Stimulated activated CD4-positive, alpha-beta T cell treated with anti-CD3 and anti-CD28 coated beads, Interleukin-4, amount 100 ng/mL, for 1 hour (primary cell): ENCODE measurements around the gene TCF21.
"Not testable (repeated sequence)": the region's sequence is repeated elsewhere in the genome, so short reads cannot be mapped to it uniquely, and the experiment has no call there.

Experiments
- DNase-seq: peaks from one replicate; pipeline ENCODE4 v3.0.0-alpha.2; 2020

TCF21 gene

GRCh38 chr6:133890711-133891148 lies 1.8 kb downstream of the TCF21 start:
- no peak for DNase-seq

DNA sequence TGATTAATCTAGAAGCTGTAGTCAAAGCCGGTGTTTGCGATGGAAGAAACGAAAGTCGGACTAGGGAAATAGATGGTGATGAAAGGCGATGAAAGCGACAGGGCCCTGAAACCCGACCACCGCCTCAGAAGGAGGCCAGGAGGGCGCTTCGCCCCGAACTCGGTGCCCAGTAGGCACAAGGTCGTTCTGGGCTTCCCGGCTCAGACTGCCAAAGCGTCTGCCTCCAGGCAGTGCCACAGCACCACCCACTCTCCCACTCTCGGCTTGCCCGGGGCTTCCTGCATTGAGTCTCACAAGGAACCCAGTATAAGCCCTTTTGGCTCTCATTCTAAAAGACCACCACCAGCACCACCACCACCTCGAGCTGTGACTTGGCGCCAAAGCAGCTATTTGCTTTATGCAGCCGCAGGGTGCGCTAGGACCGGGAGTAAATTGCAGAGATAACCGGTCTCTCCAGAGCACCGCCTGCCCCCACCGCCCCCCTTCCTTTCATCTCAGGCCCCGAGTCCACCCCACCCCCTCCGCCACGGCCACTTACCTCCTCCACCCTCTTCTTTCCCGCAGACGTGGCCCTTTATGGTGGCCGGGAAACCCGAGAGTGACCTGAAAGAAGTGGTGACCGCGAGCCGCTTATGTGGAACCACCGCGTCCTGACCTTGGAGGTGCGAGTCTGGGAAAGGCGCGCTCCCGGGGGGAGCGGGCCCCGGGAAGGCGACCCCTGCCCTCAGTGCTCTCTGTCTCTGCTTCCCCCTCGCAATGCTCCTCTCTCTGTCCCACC lies 2.4 kb downstream of the TCF21 start:
- no peak for DNase-seq

DNA sequence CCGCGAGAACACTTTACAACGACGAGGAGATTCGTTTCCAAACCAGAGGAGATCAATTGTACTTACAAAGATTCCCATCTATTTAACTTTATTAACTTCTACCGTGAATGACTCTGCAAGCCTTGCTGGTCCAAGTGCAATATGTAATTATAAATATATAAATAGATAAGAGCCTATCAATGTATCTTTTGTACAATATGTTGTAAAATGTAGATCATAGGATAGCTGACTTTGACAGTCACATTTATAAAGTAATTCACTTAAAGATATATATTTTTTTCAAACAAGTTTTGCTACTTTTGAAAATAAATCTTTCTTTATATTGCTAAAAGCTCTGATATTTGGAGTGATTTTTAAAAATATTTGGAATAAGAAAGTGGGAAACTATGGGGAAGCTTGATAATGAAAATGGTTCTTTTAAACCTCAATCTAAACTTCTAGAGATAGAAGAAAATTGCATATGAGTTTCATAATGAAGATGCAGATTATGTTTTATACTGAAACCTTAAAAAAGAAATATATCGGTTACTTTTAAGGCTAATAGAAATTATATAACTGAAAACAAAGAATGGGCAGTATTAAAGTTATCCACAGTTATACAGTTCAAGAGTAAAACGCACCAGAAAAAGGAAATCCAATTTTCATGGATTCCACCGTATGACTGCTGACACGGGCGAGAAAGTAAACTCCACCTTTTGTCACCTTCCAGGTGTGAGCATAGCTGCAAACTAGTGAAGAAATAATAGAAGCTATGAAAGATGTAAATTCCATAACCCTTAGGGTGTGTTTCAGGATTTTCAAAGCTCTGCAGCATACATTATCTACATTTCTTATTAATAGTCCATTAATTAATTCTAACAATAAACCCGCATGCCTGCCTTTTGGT lies 3.3 kb downstream of the TCF21 start:
- DNase-seq = no peak

- DNase-seq = no peak
Observed at GRCh38 chr6:133892813-133893691, 4.1 kb downstream of the TCF21 start.

DNA sequence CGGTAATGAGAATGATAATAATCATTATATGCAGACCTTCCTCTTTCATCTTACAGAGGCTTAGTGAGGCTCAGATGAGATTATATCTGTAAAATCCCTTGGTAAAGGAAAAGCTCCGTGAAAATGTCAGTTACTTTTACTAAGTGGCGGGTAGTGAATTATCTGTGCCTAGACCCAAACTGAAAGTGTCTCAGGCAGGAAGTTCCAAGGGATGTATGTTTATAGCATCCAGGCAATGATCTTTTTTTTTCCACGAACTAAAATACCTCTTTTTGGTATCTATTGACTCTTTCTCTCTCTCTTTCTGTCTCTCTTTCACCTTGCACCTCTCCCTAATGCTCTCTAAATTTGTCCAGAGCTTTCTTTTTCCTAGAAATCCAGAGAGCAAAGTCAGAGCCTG lies 5.0 kb downstream of the TCF21 start:
- DNase-seq = no peak

DNA sequence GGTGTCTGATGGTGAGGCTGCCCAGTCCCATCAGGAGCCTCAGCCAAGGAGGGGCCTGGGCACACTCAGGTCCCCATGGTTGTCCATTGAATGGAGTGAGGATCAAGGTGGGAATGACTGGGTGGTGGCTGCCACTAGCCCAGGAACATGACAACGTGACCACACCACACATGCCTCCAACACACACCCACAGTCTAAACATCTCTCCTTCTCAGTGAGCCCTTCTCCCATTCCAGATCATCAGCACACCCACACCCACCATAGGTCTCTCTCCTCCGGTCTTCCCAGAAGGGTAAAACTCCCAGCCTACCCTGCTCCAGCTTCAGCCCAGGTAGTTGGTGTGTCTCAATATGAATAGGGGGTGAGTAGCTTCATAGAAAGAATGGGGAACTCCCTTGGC lies 5.5 kb downstream of the TCF21 start:
- no peak for DNase-seq

DNA sequence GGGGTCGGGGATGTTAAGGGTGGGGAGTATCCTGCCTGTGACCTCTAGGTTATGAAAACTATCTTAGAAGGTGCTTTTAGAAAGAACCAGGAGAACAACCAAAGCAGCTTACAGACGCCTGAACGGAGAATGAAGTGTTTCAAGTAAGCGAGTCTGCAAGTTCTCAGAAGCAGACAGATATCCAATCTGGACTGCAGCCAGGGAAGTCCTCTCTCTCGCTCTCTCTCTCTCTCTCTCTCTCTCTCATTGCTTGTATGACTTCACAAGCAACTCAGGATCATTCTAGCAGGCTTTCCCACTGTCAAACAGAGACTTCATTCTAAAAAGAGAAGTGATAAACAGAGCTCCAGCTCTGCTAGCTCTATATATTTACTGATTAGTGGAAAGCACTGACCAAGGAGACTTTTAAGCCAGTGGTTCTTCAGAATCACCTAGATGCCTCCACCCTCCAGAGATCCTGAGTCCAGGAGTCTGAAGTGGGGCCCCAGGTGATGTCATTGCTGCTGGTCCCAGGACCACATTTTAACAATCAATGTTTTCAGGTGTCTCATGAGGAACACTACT lies 6.0 kb downstream of the TCF21 start:
- DNase-seq = no peak

DNA sequence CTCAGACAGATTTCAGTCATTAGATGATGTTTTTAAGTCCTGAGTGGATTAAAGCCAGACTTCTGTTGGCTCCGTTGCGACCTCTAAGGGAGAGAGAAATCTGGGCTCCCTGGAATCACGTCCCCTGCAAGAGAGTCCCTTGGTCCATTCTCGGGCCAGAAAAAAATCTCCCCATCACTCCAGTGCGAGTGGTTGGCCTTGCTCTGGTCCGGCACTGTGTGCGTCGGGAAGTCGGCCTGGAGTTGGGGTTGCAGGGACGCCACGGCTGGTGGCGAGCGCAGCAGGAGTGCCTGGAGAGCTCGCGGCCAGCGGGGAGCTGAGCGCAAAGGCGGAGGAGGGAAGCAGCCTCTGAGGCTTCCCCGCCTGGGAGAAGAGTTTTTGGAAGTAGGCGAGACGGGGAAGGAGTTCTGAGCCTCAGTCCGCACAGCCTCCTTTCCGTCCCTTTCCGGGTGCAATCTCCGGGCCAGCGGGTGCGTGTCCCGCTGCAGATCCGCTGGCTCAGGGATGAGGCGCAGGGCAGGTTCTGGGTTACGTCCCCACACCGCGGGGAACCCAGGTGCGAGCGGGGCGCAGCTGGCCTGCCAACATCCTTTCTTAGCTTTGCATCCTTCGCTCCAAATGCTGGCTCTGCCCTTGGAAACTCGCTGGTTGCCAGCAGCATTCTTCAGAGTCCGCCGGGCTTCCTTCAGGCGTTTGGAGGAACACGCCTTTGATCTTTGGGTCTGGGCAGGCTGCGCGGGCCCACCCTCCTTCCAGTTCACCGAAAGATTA lies 6.8 kb downstream of the TCF21 start:
- no peak for DNase-seq

DNA sequence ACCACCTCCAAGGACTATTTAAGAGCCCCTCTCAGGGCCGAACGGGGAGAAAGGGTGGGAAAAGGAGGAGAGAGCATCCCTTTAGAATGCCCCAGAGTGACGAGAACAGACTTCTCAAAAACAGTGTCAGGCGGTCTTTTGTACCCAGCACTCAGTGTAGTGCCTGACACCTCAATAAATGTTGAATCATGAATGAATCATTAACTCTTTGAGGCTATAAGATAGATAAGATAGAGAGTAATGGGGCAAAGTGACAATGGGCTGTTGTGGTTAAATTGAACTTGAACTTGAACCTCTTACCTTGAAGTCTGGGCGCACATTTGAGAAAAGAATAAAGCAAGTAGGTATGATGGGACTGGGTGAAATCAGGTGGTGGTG lies 7.4 kb downstream of the TCF21 start:
- DNase-seq = no peak

DNA sequence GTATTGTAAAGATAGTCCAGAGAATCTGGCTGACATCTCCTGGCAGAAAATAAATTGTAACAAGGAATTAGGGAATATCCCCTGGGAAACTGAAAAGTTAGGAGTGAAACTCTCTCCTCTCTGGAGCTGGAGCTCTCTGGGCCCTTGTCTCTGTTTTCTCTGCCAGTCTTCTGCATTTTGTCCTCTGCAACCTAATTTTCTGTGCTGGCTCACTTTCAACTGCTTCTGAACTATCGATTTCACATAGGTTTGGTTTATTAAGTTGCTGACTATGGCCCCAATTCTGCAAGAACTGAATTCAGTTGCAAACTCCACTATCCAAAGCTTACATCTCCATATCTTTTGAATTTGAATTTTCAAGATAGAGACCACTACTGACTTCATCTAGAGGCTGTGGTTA lies 9.3 kb downstream of the TCF21 start:
- DNase-seq = no peak

DNA sequence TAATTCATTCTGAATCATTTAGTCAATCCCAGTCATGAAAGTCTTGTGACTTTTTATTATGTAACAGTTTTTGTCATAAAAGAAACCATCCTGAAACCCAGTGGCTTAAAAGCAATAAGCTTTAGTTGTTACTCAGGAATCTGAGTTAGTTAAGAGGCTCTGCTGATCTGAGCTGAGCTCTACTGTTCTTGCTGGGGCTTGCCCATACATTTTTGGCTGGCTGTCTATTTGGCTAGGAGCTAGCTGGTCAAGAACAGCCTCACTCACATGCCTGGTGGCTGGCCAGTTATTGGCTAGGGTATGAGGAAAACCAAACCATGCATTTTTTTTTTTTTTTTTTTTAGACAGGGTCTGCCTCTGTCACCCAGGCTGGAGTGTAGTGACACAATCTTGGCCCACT lies 10.6 kb downstream of the TCF21 start:
- no peak for DNase-seq

DNA sequence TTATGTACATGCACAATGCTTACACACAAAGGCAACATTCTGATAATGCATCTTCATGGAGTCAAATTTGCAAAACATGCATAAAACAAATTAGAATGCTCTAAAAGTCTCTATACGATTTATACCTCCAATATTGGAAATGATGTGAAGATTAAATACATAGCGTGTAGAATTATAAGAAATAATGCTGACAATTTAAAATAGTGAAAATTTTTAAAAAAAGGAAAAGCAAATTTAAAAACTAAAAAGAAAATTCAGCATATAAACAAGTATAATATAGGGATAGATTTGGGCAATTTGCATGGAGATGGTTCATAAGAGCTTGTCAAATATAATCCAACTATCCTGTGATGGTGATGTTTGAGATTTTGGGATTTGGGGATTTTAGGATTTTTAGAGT lies 14.9 kb downstream of the TCF21 start:
- DNase-seq = no peak

DNA sequence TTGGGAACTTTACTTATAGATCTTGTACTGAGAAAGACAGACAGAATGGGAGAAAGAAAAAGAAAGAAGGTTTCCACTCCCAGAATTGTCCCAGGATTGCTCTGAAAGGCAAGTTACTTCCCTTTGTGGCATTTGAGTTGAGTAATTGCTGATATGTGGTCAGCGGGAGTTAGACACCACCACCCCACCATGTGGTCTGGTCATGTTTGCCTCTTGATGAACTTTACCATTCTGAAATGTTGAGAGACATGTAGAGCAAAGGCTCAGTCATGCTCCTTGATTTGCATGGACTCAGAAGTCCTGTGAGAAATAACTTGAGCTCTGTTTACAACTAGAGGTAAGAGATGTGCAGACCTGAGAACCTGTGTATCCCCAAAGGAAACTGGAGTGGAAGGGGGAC lies 17.1 kb downstream of the TCF21 start:
- DNase-seq = no peak

DNA sequence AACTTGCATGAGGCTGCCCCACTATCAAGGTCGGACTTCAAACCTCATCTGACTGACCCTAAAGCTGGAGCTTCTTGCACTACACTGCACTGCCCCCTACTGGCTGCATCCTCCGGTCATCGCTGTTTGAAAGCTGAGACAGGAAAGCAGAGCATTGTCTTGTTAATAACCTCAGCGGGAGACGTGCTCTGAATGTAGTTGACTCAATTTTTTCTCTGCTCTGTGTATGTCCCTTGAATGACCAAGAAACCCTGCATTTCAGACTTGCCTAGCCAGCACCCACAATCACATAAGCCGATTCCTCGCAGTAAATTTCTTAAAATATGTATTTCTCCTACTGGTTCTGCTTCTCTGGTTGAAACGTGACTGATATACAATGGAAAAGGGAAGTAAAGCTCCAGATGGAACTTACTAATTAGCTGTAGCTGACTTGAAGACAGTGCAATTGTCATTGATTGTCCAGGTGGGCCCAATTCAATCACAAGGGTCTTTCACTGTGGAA lies 27.8 kb downstream of the TCF21 start:
- DNase-seq = peak; percentile 78

GRCh38 chr6:133917781-133918180 lies 28.9 kb downstream of the TCF21 start:
- no peak for DNase-seq

GRCh38 chr6:133918208-133918930 lies 29.5 kb downstream of the TCF21 start:
- no peak for DNase-seq

GRCh38 chr6:133919362-133919761 lies 30.4 kb downstream of the TCF21 start:
- no peak for DNase-seq

DNA sequence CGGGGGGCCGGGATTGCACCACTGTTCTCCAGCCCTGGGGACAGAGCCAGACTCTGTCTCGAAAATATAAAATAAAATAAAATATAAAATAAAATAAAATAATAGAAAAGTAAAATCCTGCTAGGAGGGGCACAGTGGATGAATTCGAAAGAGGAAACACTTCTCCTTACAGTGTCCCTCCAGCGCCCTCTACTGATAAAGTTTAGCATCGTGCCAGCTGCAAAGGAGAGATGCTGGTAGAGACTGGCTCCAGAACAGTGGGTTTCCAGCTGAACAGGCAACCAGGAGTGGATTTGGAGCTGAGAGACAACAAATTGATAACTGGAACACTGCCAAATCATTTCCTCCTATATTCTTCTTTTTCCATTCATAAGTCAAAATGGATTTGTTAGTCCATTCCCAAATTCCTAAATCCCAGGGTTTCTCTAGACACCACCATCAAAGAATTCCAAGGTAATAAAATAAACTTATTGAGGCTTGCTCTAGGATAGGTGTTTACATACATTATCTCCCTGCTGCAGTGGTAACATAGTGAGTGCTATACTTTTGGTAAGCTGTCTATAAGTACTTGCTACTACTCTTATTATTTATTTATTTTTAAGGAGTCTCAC lies 32.4 kb downstream of the TCF21 start:
- peak; percentile 63 for DNase-seq

DNA sequence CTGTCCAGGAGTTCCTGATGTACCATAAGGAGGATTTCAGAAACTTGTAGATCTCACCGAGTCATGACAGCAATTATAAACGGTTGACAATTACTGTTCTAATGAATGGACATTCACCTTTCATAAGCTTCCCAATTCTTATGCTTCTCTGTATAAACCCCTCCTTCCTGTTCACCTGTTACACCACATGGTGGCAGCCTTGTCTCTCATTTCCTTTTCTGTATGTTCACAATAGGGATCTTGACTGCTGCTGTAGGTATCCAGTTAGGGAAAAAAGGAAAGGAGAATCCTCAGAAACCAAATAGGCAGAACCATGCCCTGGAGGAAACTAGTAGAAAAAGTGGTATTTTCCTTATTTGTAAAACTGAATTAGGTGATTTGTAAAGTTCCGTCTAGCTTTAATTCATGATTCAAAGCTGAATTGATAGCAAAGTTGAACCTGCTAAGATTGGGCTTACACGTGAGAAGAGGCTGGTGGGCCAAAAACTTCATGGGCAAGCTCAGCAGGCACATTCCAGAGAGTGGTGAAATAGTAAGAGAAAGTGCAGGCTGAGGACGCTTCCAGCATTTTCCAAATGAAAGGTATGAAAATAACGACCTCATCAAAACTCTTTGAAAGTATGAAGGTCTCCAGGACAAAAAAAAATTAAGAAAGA lies 35.2 kb downstream of the TCF21 start:
- DNase-seq = peak; percentile 37

GRCh38 chr6:133931221-133931620 lies 42.3 kb downstream of the TCF21 start:
- DNase-seq = not testable (repeated sequence)
